Karpas-422 (cell line): Measurements from ENCODE around the gene SHC3. TPM values are rescaled to one million over a fixed set of nuclear protein-coding genes. Genes with fewer than 3 reads are reported as not detected.

Source experiments
- DNase-seq: peaks from one replicate; pipeline ENCODE4 v3.0.0-alpha.2; 2015
- H2AFZ ChIP-seq: fragments of 200-600 bp; sonication (generic); 2 replicates; pipeline ENCODE4 v1.6.1; 2014; ENCODE audit warnings: antibody characterized with exemption, low read length, mixed read lengths
- H3K27ac ChIP-seq: fragments of 200-600 bp; sonication (generic); 2 replicates; pipeline ENCODE4 v1.5.1; 2014; ENCODE audit warnings: mild to moderate bottlenecking, low read length, moderate library complexity
- H3K27me3 ChIP-seq: fragments of 200-600 bp; sonication (generic); 2 replicates; pipeline ENCODE4 v1.6.1; 2014; ENCODE audit warnings: low read length, mixed read lengths
- H3K36me3 ChIP-seq: fragments of 200-600 bp; sonication (generic); 2 replicates; pipeline ENCODE4 v1.6.1; 2014; ENCODE audit warnings: low read length, mixed read lengths; ENCODE audit not compliant: insufficient read depth
- H3K4me1 ChIP-seq: fragments of 200-600 bp; sonication (generic); 2 replicates; pipeline ENCODE4 v1.6.1; 2014; ENCODE audit warnings: mild to moderate bottlenecking, low read length, mixed read lengths
- H3K4me2 ChIP-seq: fragments of 200-600 bp; sonication (generic); 2 replicates; pipeline ENCODE4 v1.6.1; 2014; ENCODE audit warnings: low read length, low read depth, mild to moderate bottlenecking; ENCODE audit not compliant: poor library complexity, severe bottlenecking
- H3K4me3 ChIP-seq: fragments of 200-600 bp; sonication (generic); 2 replicates; pipeline ENCODE4 v1.5.1; 2014; ENCODE audit warnings: mild to moderate bottlenecking, antibody characterized with exemption, low read length, mixed read lengths
- H3K79me2 ChIP-seq: fragments of 200-600 bp; sonication (generic); 2 replicates; pipeline ENCODE4 v1.6.1; 2014; ENCODE audit warnings: mild to moderate bottlenecking, low read length, mixed read lengths
- H3K9ac ChIP-seq: fragments of 200-600 bp; sonication (generic); 2 replicates; pipeline ENCODE4 v1.6.0; 2014; ENCODE audit warnings: low read length
- H3K9me2 ChIP-seq: fragments of 200-600 bp; sonication (generic), shearing (Covaris generic); replicated peaks from 2 replicates; pipeline ENCODE4 v1.6.0; 2014; ENCODE audit warnings: mild to moderate bottlenecking, low read length, moderate library complexity; ENCODE audit not compliant: insufficient read depth
- H3K9me3 ChIP-seq: fragments of 300-700, 200-600 bp; sonication (generic); 2 replicates; pipeline ENCODE4 v1.6.1; 2014; ENCODE audit warnings: low read length, mixed read lengths
- H4K20me1 ChIP-seq: fragments of 200-600 bp; sonication (generic); 2 replicates; pipeline ENCODE4 v1.6.1; 2014; ENCODE audit warnings: mild to moderate bottlenecking, antibody characterized with exemption, low read length, low read depth; ENCODE audit not compliant: insufficient read depth
- total RNA-seq: library from RNA; depleted of rRNA; stranded (reverse); fragments of >200 nt; shearing (Covaris generic); gene quantifications from 2 replicates; pipeline ENCODE4 v1.2.3, GENCODE V29; 2014; ENCODE audit warnings: low replicate concordance

SHC3 gene
- total RNA-seq, 1 experiment from 2014 or later = not detected

GRCh38 chr9:89065921-89066320 is 112.7 kb downstream of the SHC3 start:
- H4K20me1 ChIP-seq = no peaks in the 10 kb centered on the region
- no peaks in the 10 kb centered on the region for H3K9me3 ChIP-seq
- no peaks in the 10 kb centered on the region for H3K79me2 ChIP-seq

GRCh38 chr9:89060790-89061189 is 117.8 kb downstream of the SHC3 start:
- no peak overlapping the region for H3K27ac ChIP-seq
- no peak overlapping the region for H2AFZ ChIP-seq
- no peaks in the 10 kb centered on the region for H3K79me2 ChIP-seq
- H3K9me3 ChIP-seq = no peaks in the 10 kb centered on the region
- peaks cover 11% of the 10 kb centered on the region for H3K4me1 ChIP-seq
- no peak overlapping the region for H3K9ac ChIP-seq
- no peak overlapping the region for H3K4me3 ChIP-seq
- H3K4me2 ChIP-seq = no peak overlapping the region
- H3K9me2 ChIP-seq = no peaks in the 10 kb centered on the region
- H4K20me1 ChIP-seq = no peaks in the 10 kb centered on the region
- no peak for DNase-seq
- H3K27me3 ChIP-seq = no peaks in the 10 kb centered on the region; the same call in 1 of the 2 replicates
- H3K36me3 ChIP-seq = no peaks in the 10 kb centered on the region

More at GRCh38 chr9:89065921-89066320, 112.7 kb downstream of the SHC3 start:
- peak; percentile 91 for DNase-seq
- Histone ChIP-seq H3K9ac (0 out of 2 replicates have a peak overlapping the region, but pooled peaks have one; percentile 19), H3K27me3 (no peaks in the 10 kb centered on the region), H2AFZ (no peak overlapping the region), H3K4me3 (peak overlapping the region; percentile 28; the same call in 1 of the 2 replicates), H3K36me3 (no peaks in the 10 kb centered on the region), H3K9me2 (no peaks in the 10 kb centered on the region; the same call in 1 of the 2 replicates), H3K27ac (peak overlapping the region; percentile 59), H3K4me2 (peak overlapping the region; percentile 62), H3K4me1 (peaks cover 40% of the 10 kb centered on the region)

DNA sequence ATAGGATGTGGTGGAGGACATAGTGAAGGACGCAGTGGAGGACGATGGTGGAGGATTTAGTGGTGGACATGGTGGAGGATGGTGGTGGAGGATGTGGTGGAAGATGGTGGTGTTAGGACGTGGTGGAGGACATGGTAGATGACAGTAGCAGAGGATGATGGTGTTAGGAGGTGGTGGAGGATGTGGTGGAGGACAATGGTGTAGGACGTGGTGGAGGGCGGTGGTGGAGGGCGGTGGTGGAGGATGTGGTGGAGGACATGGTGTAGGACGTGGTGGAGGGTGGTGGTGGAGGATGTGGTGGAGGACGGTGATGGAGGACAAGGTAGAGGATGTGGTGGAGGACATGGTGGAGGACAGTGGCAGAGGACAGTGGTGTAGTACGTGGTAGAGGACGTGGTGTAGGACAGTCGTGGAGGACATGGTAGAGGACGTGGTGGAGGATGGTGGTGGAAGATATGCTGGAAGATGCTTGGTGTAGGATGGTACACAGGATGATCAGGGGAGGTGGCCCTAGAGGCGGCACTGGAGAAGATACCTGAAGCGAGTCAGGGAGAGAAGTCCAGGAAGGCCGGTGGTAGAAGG is 118.6 kb downstream of the SHC3 start:
- H3K4me3 ChIP-seq = no peak overlapping the region
- H3K9me2 ChIP-seq = no peaks in the 10 kb centered on the region
- no peaks in the 10 kb centered on the region for H3K79me2 ChIP-seq
- H3K9ac ChIP-seq = no peak overlapping the region
- peaks cover 3% of the 10 kb centered on the region for H3K4me1 ChIP-seq
- H3K4me2 ChIP-seq = no peak overlapping the region
- H3K27me3 ChIP-seq = no peaks in the 10 kb centered on the region; the same call in 1 of the 2 replicates
- no peak overlapping the region for H3K27ac ChIP-seq
- no peak overlapping the region for H2AFZ ChIP-seq
- DNase-seq = no peak
- no peaks in the 10 kb centered on the region for H3K9me3 ChIP-seq
- H3K36me3 ChIP-seq = no peaks in the 10 kb centered on the region
- no peaks in the 10 kb centered on the region for H4K20me1 ChIP-seq

- Histone ChIP-seq H3K4me2 (no peak overlapping the region), H3K9ac (no peak overlapping the region), H3K4me3 (no peak overlapping the region), H3K79me2 (no peaks in the 10 kb centered on the region), H3K9me3 (no peaks in the 10 kb centered on the region), H3K9me2 (no peaks in the 10 kb centered on the region), H3K4me1 (no peaks in the 10 kb centered on the region), H4K20me1 (no peaks in the 10 kb centered on the region), H3K27me3 (no peaks in the 10 kb centered on the region; the same call in 1 of the 2 replicates), H2AFZ (no peak overlapping the region), H3K27ac (no peak overlapping the region), H3K36me3 (no peaks in the 10 kb centered on the region)
- DNase-seq = no peak
These were observed 119.7 kb downstream of the SHC3 start for GRCh38 chr9:89058906-89059305.

DNA sequence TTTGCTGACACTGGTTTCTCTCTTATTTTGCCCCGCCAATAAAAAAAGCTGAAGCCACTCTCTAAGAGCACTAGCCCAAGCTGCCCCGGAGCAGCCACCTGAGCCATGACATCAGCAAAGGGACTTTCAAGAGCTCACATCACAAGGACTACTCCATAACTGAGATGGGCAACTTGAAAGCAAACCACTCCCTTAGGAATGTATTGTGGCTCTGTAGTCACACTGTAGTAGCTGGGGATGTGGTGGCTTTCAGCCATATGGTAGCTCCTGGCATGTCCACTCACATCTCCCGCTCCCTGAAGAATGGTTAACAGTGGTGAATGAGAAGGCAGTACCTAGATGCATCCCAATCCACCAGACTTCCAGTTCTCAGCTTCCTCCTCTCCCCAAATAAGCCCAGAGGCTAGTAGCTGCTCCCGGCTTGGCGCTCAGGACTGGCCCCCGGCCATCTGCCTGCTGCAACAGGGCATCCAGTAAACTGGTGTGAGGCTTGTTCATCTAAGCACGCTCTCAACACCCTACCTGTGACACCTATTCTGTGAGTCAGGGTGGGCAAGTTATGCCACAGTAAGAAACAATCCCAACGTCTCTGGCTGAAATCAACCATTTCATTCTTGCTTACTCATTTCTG is 123.6 kb downstream of the SHC3 start:
- Histone ChIP-seq H3K79me2 (no peaks in the 10 kb centered on the region), H3K9me2 (no peaks in the 10 kb centered on the region), H3K9me3 (no peaks in the 10 kb centered on the region), H3K9ac (no peak overlapping the region), H3K4me3 (no peak overlapping the region), H3K27ac (no peak overlapping the region), H3K27me3 (no peaks in the 10 kb centered on the region; the same call in 1 of the 2 replicates), H4K20me1 (no peaks in the 10 kb centered on the region), H3K36me3 (no peaks in the 10 kb centered on the region), H3K4me2 (no peak overlapping the region), H2AFZ (no peak overlapping the region), H3K4me1 (no peaks in the 10 kb centered on the region)
- DNase-seq = no peak

- DNase-seq = no peak
- Histone ChIP-seq H3K27ac (no peak overlapping the region), H3K9ac (no peak overlapping the region), H3K27me3 (no peaks in the 10 kb centered on the region; the same call in 1 of the 2 replicates), H2AFZ (no peak overlapping the region), H3K4me2 (no peak overlapping the region), H3K36me3 (no peaks in the 10 kb centered on the region), H3K4me3 (no peak overlapping the region), H4K20me1 (no peaks in the 10 kb centered on the region), H3K9me3 (no peaks in the 10 kb centered on the region), H3K4me1 (no peaks in the 10 kb centered on the region), H3K9me2 (no peaks in the 10 kb centered on the region), H3K79me2 (no peaks in the 10 kb centered on the region)
These were observed 125.3 kb downstream of the SHC3 start for GRCh38 chr9:89053301-89053700.

- Histone ChIP-seq H3K36me3 (no peaks in the 10 kb centered on the region), H2AFZ (no peak overlapping the region), H3K4me2 (no peak overlapping the region), H3K9me2 (no peaks in the 10 kb centered on the region), H3K27ac (no peak overlapping the region), H3K79me2 (no peaks in the 10 kb centered on the region), H3K9ac (no peak overlapping the region), H3K4me3 (no peak overlapping the region), H3K27me3 (no peaks in the 10 kb centered on the region), H4K20me1 (no peaks in the 10 kb centered on the region), H3K9me3 (no peaks in the 10 kb centered on the region), H3K4me1 (no peaks in the 10 kb centered on the region)
- no peak for DNase-seq
These were observed 126.0 kb downstream of the SHC3 start for GRCh38 chr9:89052470-89053097.

DNA sequence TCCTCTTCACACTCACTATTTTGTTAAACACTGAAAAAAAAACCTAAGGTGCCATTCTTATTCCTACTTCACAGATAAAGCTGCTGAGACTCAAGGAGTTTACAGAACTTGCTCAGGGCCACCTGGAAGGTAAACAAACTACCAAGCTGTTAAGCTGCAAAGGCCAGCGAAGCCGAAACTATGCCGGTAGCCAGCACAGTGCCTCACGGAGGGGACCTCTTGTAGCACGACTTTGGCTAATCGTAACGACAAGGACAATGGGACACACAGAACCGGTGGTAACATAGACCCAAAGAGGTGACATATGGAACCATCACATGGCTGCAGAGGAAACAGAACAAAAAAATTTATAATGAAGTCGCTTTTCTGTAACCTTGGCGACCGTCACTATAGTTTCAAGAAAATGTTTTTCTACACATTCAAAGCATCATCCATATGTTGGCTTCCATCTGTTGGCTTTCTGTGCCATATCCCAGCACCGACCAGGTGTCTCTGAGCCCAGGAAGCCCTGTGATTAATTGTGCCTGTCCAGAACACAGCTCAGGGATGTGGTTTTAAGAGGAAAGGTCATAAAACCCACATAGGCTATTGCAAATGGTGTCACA is 127.1 kb downstream of the SHC3 start:
- Histone ChIP-seq H4K20me1 (no peaks in the 10 kb centered on the region), H2AFZ (no peak overlapping the region), H3K27ac (no peak overlapping the region), H3K4me3 (no peak overlapping the region), H3K9me3 (no peaks in the 10 kb centered on the region), H3K9ac (no peak overlapping the region), H3K27me3 (no peaks in the 10 kb centered on the region), H3K36me3 (no peaks in the 10 kb centered on the region), H3K9me2 (no peaks in the 10 kb centered on the region), H3K4me2 (no peak overlapping the region), H3K4me1 (no peaks in the 10 kb centered on the region), H3K79me2 (no peaks in the 10 kb centered on the region)
- DNase-seq = no peak
